Glutamatergic neuron (in vitro differentiated cells): ENCODE data around the gene BSDC1. TPM values are rescaled to one million over a fixed set of nuclear protein-coding genes. Genes with fewer than 3 reads are reported as not detected.
"Not testable (repeated sequence)": the region's sequence is repeated elsewhere in the genome, so short reads cannot be mapped to it uniquely, and the experiment has no call there.

ENCODE experiments used
- DNase-seq: peaks from one replicate; pipeline ENCODE4 v3.0.0; 2022
- H3K27ac Mint-ChIP-seq: one replicate; pipeline ENCODE4 v1.8.0; 2020; ENCODE audit warnings: mild to moderate bottlenecking, mixed read lengths, inconsistent platforms; ENCODE audit not compliant: unreplicated experiment
- H3K27me3 Mint-ChIP-seq: one replicate; pipeline ENCODE4 v1.8.0; 2020; ENCODE audit warnings: mild to moderate bottlenecking, moderate library complexity, mixed read lengths, inconsistent platforms; ENCODE audit not compliant: unreplicated experiment
- H3K36me3 Mint-ChIP-seq: one replicate; pipeline ENCODE4 v1.8.0; 2020; ENCODE audit warnings: mild to moderate bottlenecking, mixed read lengths, inconsistent platforms; ENCODE audit not compliant: unreplicated experiment
- H3K4me1 Mint-ChIP-seq: one replicate; pipeline ENCODE4 v1.8.0; 2020; ENCODE audit warnings: mild to moderate bottlenecking, low read depth, mixed read lengths, inconsistent platforms; ENCODE audit not compliant: unreplicated experiment
- H3K4me3 Mint-ChIP-seq: one replicate; pipeline ENCODE4 v1.8.0; 2020; ENCODE audit warnings: mild to moderate bottlenecking, mixed read lengths, inconsistent platforms; ENCODE audit not compliant: unreplicated experiment
- H3K9me3 Mint-ChIP-seq: one replicate; pipeline ENCODE4 v1.8.0; 2020; ENCODE audit warnings: mild to moderate bottlenecking, moderate library complexity, mixed read lengths, inconsistent platforms; ENCODE audit not compliant: unreplicated experiment
- CTCF ChIP-seq: fragments of 200-600 bp; sonication (generic); IDR thresholded peaks from one replicate; pipeline ENCODE4 v1.5.0; 2021; ENCODE audit not compliant: partially characterized antibody, unreplicated experiment
- long read RNA-seq: library from polyadenylated mRNA; unstranded; transcript quantifications from one replicate; pipeline ENCODE4 v2.0.0, GENCODE V29; 2020; ENCODE audit not compliant: unreplicated experiment
- total RNA-seq: library from RNA; stranded (reverse); fragmentation: NEBNext Ultra II Directional; extraction: Animal tissue kit (Norgen Biotek cat#: 25700); gene quantifications from one replicate; pipeline ENCODE4 v1.2.1, GENCODE V29; 2021; ENCODE audit not compliant: unreplicated experiment

The BSDC1 gene, protein sequence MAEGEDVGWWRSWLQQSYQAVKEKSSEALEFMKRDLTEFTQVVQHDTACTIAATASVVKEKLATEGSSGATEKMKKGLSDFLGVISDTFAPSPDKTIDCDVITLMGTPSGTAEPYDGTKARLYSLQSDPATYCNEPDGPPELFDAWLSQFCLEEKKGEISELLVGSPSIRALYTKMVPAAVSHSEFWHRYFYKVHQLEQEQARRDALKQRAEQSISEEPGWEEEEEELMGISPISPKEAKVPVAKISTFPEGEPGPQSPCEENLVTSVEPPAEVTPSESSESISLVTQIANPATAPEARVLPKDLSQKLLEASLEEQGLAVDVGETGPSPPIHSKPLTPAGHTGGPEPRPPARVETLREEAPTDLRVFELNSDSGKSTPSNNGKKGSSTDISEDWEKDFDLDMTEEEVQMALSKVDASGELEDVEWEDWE
- total RNA-seq: 161 TPM
- long read RNA-seq, transcript BSDC1-206 (11 exons, 2,846 nt): major isoform, 32 of 50 reads
- long read RNA-seq, partial matches to known transcripts: 8 of 50 reads
- long read RNA-seq, other reads (novel, unspliced or antisense): 8 of 50 reads

DNA sequence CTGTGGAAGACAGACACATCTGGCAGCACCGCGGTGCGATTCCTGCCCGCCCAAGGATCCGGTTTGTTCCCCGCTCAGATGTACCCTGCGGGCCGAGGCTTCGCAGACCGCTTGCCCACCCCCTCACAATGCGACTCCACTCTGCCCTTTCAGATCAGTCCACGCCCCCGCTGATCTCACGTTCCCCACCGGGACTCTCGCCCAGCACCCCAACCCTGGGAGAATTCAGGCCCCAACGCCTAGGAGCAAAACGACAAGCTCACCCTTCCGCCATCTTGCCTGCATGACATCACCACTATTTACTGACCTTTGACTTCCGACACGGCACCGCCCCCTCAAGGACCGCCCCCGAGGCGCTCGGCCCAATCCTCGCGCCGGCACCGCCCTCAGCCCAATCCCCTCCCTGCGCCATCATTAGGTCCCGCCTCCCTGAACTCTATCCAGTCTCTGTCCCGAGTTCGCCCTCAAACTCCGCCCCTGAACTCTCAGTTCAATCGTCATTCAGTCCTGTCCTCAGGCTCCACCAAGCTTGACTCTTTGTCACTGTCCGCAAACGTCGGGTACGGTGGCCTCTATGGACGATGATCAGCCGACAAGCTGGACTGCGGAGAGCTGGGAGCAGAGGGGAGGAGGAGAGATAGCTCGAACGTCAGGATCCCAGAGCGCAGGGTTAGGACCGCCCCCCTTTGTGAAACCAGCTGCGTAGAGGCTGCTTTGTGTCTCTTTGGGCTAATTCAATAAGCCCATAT, at the start of gene BSDC1:
Gene BSDC1 (minus strand): TSS at position 301 of the 749 bp plus-strand sequence. CDS start 27 bp downstream, at position 274.
- Mint-ChIP-seq H3K36me3 (no peaks in the 10 kb centered on the region), H3K9me3 (peaks cover 16% of the 10 kb centered on the region), H3K4me1 (peaks cover 10% of the 10 kb centered on the region), H3K4me3 (peak within 1 kb of the TSS; percentile 100), H3K27me3 (peaks cover 13% of the 10 kb centered on the region), H3K27ac (peak within 1 kb of the TSS; percentile 99)
- DNase-seq: peak; percentile 99
- TF ChIP-seq CTCF: no peak

DNA sequence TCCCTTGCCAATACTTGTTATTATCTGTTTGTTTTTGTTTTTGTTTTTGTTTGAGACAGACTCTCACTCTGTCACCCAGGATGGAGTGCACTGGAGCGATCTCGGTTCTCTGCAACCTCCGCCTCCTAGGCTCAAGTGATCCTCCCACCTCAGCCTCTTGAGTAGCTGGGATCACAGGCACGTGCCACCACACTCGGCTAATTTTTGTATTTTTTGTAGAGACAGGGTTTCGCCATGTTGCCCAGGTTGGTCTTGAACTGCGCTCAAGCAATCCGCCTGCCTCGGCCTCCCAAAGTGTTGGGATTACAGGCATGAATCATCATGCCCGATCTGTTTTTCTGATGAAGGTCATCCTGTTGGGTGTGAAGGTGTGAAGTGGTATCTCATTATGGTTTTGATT, 47.2 kb upstream of the BSDC1 start:
- not testable (repeated sequence) for DNase-seq, H3K27ac Mint-ChIP-seq, H3K36me3 Mint-ChIP-seq, H3K4me3 Mint-ChIP-seq, H3K27me3 Mint-ChIP-seq, H3K4me1 Mint-ChIP-seq
- H3K9me3 Mint-ChIP-seq: peaks cover 12% of the 10 kb centered on the region

DNA sequence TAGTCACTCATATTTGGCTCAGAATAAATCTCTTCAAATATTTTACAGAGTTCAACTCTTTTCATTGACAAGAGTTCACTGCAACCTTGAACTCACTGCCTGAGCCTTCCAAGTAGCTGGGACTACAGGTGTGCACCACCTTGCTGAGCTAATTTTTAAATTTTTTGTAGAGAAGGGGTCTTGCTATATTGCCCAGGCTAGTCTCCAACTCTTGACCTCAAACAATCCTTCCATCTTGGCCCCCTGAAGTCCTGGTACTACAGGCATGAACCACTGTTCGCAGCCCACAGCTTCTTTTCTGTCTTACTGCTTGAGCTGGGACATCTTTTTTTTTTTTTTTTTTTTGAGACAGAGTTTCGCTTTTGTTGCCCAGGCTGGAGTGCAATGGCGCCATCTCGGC, 44.5 kb upstream of the BSDC1 start:
- H3K27me3 Mint-ChIP-seq, H3K36me3 Mint-ChIP-seq, H3K4me1 Mint-ChIP-seq, H3K4me3 Mint-ChIP-seq, H3K27ac Mint-ChIP-seq, DNase-seq: not testable (repeated sequence)
- peaks cover 12% of the 10 kb centered on the region for H3K9me3 Mint-ChIP-seq

- DNase-seq: no peak
- no peak for TF ChIP-seq CTCF
- Mint-ChIP-seq H3K27me3 (peaks cover 5% of the 10 kb centered on the region), H3K9me3 (peaks cover 12% of the 10 kb centered on the region), H3K27ac (no peak overlapping the region), H3K4me3 (no peak overlapping the region), H3K4me1 (no peaks in the 10 kb centered on the region), H3K36me3 (peaks cover 6% of the 10 kb centered on the region)
Observed at GRCh38 chr1:32438136-32438535, 43.9 kb upstream of the BSDC1 start.

DNA sequence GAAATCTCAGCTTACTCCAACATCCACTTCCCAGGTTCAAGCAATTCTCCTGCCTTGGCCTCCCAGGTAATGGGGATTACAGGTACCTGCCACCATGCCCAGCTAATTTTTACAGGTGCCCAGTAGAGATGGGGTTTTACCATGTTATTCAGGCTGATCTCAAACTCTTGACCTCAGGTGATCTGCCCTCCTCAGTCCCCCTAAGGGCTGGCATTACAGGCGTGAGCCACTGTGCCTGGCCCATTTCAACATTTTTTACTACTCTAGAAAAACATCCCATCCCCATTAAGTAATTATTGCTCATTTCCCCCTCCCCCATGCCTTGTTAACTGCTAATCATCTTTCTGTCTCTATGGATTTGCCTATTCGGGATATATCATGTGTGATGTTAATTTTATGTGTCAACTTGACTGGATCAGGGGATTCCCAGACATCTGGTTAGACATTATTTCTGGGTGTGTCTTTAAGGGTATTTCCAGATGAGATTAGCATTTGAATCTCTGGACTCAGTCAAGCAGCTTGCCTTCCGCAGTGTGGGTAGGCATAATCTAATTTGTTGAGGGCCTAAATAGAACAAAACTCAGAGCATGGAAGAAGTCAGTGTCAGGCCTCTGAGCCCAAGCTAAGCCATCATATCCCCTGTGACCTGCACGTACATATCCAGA, 37.6 kb upstream of the BSDC1 start:
- no peak overlapping the region for H3K4me3 Mint-ChIP-seq
- H3K4me1 Mint-ChIP-seq: no peaks in the 10 kb centered on the region

More for the DNA sequence above, 37.6 kb upstream of the BSDC1 start:
- peaks cover 4% of the 10 kb centered on the region for H3K27me3 Mint-ChIP-seq
- no peak overlapping the region for H3K27ac Mint-ChIP-seq
- H3K9me3 Mint-ChIP-seq: no peaks in the 10 kb centered on the region
- no peak for TF ChIP-seq CTCF
- no peak for DNase-seq
- no peaks in the 10 kb centered on the region for H3K36me3 Mint-ChIP-seq
